K562 (cell line): ENCODE measurements around the gene EMID1. TPM values are rescaled to one million over a fixed set of nuclear protein-coding genes. Genes with fewer than 3 reads are reported as not detected.

Source experiments
- ARID1B ChIP-seq: fragments of 450-650 bp; IDR thresholded peaks from 2 replicates; pipeline ENCODE4 v1.6.1; 2016; ENCODE audit warnings: antibody characterized with exemption, mild to moderate bottlenecking, inconsistent platforms
- BRD4 ChIP-seq: fragments of 200-600 bp; sonication (generic); IDR thresholded peaks from 2 replicates; pipeline ENCODE4 v1.6.1; 2017; ENCODE audit warnings: inconsistent platforms
- ELF4 ChIP-seq: fragments of 450-650 bp; formaldehyde crosslinking; IDR thresholded peaks from 2 replicates; pipeline ENCODE4 v1.4.0; 2022; ENCODE audit warnings: missing genetic modification characterization
- ETV5 ChIP-seq: sonication (generic); formaldehyde crosslinking; IDR thresholded peaks from 2 replicates; pipeline ENCODE4 v1.4.0; 2020; ENCODE audit warnings: low read depth, mild to moderate bottlenecking, missing genetic modification reagents
- HDAC8 ChIP-seq: fragments of 450-650 bp; IDR thresholded peaks from 2 replicates; pipeline ENCODE4 v1.6.1; 2016; ENCODE audit warnings: mild to moderate bottlenecking, missing genetic modification characterization, moderate library complexity, missing compliant biosample characterization
- NBN ChIP-seq: fragments of 450-650 bp; IDR thresholded peaks from 2 replicates; pipeline ENCODE4 v1.6.1; 2016; ENCODE audit warnings: low read depth, mild to moderate bottlenecking
- NCOR1 ChIP-seq: fragments of 450-650 bp; IDR thresholded peaks from 2 replicates; pipeline ENCODE4 v1.6.1; 2016; ENCODE audit warnings: mild to moderate bottlenecking, moderate library complexity
- NR4A1 ChIP-seq, 2 experiments: fragments of 250-450 bp in 1 of 2; fragments of 450-650 bp in 1 of 2; sonication (Bioruptor Pico) in 1 of 2; IDR thresholded peaks; 2 replicates each; pipeline versions ENCODE4 v1.4.0 to v1.6.1; 2016 to 2020; ENCODE audit warnings: mild to moderate bottlenecking in 2 of 2, missing compliant biosample characterization in 1 of 2, missing genetic modification characterization in 1 of 2, moderate library complexity in 1 of 2
- PYGO2 ChIP-seq: fragments of 450-650 bp; IDR thresholded peaks from 2 replicates; pipeline ENCODE4 v1.6.1; 2016; ENCODE audit warnings: mild to moderate bottlenecking, missing genetic modification characterization, moderate library complexity, missing compliant biosample characterization
- RNF2 ChIP-seq: sonication (generic); IDR thresholded peaks from 2 replicates; pipeline ENCODE4 v1.6.1; 2016
- SAFB ChIP-seq: fragments of 200-400 bp; formaldehyde crosslinking; IDR thresholded peaks from 2 replicates; pipeline ENCODE4 v1.6.1; 2017; ENCODE audit warnings: low read depth, low read length, borderline replicate concordance
- STAT5B ChIP-seq: fragments of 250-450 bp; sonication (Bioruptor Pico); IDR thresholded peaks from 2 replicates; pipeline ENCODE4 v1.8.0; 2021; ENCODE audit warnings: mild to moderate bottlenecking, inconsistent platforms
- TSC22D4 ChIP-seq: fragments of 450-650 bp; IDR thresholded peaks from 2 replicates; pipeline ENCODE4 v1.6.1; 2016; ENCODE audit warnings: missing genetic modification characterization, missing biosample characterization, control low read depth
- YY1 ChIP-seq, 3 experiments: IDR thresholded peaks; 2 replicates each; pipeline ENCODE4 v1.6.1; 2011; ENCODE audit warnings: low read length in 2 of 3, mild to moderate bottlenecking in 2 of 3, moderate library complexity in 2 of 3, borderline replicate concordance in 1 of 3, control low read depth in 1 of 3, low read depth in 1 of 3; ENCODE audit not compliant: insufficient read depth in 3 of 3, insufficient replicate concordance in 2 of 3, control insufficient read depth in 1 of 3, insufficient read length in 1 of 3; ENCODE audit errors: extremely low read depth in 1 of 3
- ZNF232 ChIP-seq: sonication (generic); formaldehyde crosslinking; IDR thresholded peaks from 2 replicates; pipeline ENCODE4 v1.8.0; 2022; ENCODE audit warnings: mild to moderate bottlenecking, missing genetic modification reagents
- polyA plus RNA-seq, 8 experiments: library from polyadenylated mRNA; depleted of rRNA in 4 of 8; stranded (reverse) in 5 of 8; unstranded in 3 of 8; fragments of >200 nt; fragmentation: Nextera tagmentation in 2 of 8; fragmentation: Illumina TruSeq in 1 of 8; extraction: Ambion mirVana in 2 of 8; extraction: Trizol in 1 of 8; gene quantifications; 2 replicates each; pipeline versions ENCODE4 v1.2.1 to v1.2.3, GENCODE V29; 2011 to 2014; ENCODE audit warnings: inconsistent platforms in 1 of 8, missing spikeins in 1 of 8
- total RNA-seq, 7 experiments: library from RNA; depleted of rRNA in 6 of 7; stranded (reverse); fragments of >200 nt in 6 of 7; fragmentation: Illumina TruSeq in 2 of 7; extraction: Trizol in 2 of 7; gene quantifications; 2 replicates each; pipeline versions ENCODE4 v1.2.1 to v1.2.3, GENCODE V29; 2011 to 2021; ENCODE audit warnings: low replicate concordance in 1 of 7
- TF ChIP-seq, protein P1 (sequence below): sonication (generic); formaldehyde crosslinking; IDR thresholded peaks from 2 replicates; pipeline ENCODE4 v1.8.0; 2022; ENCODE audit warnings: mild to moderate bottlenecking, low read depth, missing genetic modification reagents
- TF ChIP-seq, protein P2 (sequence below): fragments of 450-650 bp; formaldehyde crosslinking; IDR thresholded peaks from 2 replicates; pipeline ENCODE4 v1.4.0; 2022; ENCODE audit warnings: missing genetic modification characterization
- TF ChIP-seq, protein P3 (sequence below): fragments of 450-650 bp; IDR thresholded peaks from 2 replicates; pipeline ENCODE4 v1.6.1; 2016; ENCODE audit warnings: borderline replicate concordance
- TF ChIP-seq, protein P4 (sequence below), 2 experiments: fragments of 450-650 bp; IDR thresholded peaks; 2 replicates each; pipeline ENCODE4 v1.6.1; 2018; ENCODE audit warnings: mild to moderate bottlenecking in 2 of 2, low read depth in 1 of 2; ENCODE audit not compliant: partially characterized antibody in 2 of 2

EMID1 gene
- total and polyA plus RNA-seq, 9 of the 15 experiments (the other 6 are each of a cell fraction or from before 2014, with no cell fraction given): 0.15 to 7.2 (median 2.7) TPM

GRCh38 chr22:29267858-29268510, 62.3 kb downstream of the EMID1 start, which contains the start of the genes EWSR1 and RHBDD3 (continued):
- TF ChIP-seq HDAC8 (tag) (no peak), NCOR1 (peak; percentile 51), ELF4 (CRISPR knock-in tag) (no peak), ETV5 (CRISPR knock-in tag) (no peak), NBN (peak; percentile 90), SAFB (peak; percentile 71; the same call in 1 of the 2 replicates), NR4A1 (CRISPR knock-in tag; IDR thresholded peaks at IDR 0.05) (no peak), NR4A1 (tag; IDR thresholded peaks at IDR 0.05) (no peak; the same call in 1 of the 2 replicates), STAT5B (no peak), PYGO2 (no peak), RNF2 (peak; percentile 52; the same call in 1 of the 2 replicates), ZNF232 (CRISPR knock-in tag) (no peak), BRD4 (no peak), YY1 (IDR thresholded peaks at IDR 0.05; ENCODE audit: borderline replicate concordance in 1 of 3, control insufficient read depth in 1 of 3, extremely low read depth in 1 of 3, insufficient read depth in 3 of 3, insufficient read length in 1 of 3, insufficient replicate concordance in 2 of 3, low read depth in 1 of 3, low read length in 2 of 3) (peak; percentile 80 to 95 (median 88)), TSC22D4 (tag) (no peak), ARID1B (peak; percentile 61)
- TF ChIP-seq, protein P1, sequence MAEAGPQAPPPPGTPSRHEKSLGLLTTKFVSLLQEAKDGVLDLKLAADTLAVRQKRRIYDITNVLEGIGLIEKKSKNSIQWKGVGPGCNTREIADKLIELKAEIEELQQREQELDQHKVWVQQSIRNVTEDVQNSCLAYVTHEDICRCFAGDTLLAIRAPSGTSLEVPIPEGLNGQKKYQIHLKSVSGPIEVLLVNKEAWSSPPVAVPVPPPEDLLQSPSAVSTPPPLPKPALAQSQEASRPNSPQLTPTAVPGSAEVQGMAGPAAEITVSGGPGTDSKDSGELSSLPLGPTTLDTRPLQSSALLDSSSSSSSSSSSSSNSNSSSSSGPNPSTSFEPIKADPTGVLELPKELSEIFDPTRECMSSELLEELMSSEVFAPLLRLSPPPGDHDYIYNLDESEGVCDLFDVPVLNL (CRISPR knock-in tag): peak; percentile 72; the same call in 1 of the 2 replicates
- TF ChIP-seq, protein P2, sequence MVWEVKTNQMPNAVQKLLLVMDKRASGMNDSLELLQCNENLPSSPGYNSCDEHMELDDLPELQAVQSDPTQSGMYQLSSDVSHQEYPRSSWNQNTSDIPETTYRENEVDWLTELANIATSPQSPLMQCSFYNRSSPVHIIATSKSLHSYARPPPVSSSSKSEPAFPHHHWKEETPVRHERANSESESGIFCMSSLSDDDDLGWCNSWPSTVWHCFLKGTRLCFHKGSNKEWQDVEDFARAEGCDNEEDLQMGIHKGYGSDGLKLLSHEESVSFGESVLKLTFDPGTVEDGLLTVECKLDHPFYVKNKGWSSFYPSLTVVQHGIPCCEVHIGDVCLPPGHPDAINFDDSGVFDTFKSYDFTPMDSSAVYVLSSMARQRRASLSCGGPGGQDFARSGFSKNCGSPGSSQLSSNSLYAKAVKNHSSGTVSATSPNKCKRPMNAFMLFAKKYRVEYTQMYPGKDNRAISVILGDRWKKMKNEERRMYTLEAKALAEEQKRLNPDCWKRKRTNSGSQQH: no peak
- TF ChIP-seq, protein P3, sequence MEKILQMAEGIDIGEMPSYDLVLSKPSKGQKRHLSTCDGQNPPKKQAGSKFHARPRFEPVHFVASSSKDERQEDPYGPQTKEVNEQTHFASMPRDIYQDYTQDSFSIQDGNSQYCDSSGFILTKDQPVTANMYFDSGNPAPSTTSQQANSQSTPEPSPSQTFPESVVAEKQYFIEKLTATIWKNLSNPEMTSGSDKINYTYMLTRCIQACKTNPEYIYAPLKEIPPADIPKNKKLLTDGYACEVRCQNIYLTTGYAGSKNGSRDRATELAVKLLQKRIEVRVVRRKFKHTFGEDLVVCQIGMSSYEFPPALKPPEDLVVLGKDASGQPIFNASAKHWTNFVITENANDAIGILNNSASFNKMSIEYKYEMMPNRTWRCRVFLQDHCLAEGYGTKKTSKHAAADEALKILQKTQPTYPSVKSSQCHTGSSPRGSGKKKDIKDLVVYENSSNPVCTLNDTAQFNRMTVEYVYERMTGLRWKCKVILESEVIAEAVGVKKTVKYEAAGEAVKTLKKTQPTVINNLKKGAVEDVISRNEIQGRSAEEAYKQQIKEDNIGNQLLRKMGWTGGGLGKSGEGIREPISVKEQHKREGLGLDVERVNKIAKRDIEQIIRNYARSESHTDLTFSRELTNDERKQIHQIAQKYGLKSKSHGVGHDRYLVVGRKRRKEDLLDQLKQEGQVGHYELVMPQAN: no peak
- TF ChIP-seq, protein P4, sequence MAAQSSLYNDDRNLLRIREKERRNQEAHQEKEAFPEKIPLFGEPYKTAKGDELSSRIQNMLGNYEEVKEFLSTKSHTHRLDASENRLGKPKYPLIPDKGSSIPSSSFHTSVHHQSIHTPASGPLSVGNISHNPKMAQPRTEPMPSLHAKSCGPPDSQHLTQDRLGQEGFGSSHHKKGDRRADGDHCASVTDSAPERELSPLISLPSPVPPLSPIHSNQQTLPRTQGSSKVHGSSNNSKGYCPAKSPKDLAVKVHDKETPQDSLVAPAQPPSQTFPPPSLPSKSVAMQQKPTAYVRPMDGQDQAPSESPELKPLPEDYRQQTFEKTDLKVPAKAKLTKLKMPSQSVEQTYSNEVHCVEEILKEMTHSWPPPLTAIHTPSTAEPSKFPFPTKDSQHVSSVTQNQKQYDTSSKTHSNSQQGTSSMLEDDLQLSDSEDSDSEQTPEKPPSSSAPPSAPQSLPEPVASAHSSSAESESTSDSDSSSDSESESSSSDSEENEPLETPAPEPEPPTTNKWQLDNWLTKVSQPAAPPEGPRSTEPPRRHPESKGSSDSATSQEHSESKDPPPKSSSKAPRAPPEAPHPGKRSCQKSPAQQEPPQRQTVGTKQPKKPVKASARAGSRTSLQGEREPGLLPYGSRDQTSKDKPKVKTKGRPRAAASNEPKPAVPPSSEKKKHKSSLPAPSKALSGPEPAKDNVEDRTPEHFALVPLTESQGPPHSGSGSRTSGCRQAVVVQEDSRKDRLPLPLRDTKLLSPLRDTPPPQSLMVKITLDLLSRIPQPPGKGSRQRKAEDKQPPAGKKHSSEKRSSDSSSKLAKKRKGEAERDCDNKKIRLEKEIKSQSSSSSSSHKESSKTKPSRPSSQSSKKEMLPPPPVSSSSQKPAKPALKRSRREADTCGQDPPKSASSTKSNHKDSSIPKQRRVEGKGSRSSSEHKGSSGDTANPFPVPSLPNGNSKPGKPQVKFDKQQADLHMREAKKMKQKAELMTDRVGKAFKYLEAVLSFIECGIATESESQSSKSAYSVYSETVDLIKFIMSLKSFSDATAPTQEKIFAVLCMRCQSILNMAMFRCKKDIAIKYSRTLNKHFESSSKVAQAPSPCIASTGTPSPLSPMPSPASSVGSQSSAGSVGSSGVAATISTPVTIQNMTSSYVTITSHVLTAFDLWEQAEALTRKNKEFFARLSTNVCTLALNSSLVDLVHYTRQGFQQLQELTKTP (IDR thresholded peaks at IDR 0.05; ENCODE audit: low read depth in 1 of 2, partially characterized antibody in 2 of 2): peak in 1 of 2 experiments; percentile 46
